GM18951 (cell line): ENCODE results near the gene KIAA1217.

Source experiments
- POLR2A ChIP-seq: IDR thresholded peaks from 4 replicates; pipeline ENCODE4 v1.6.1; 2011; ENCODE audit warnings: mild to moderate bottlenecking; ENCODE audit not compliant: insufficient read length, insufficient read depth; ENCODE audit errors: extremely low read depth
- in situ Hi-C: fragments of 300-500 bp; cut with MboI; formaldehyde crosslinking; loops from one replicate; pipeline ENCODE4 v1.12.0; 2022; ENCODE audit warnings: low sequenced_read_pairs, mixed read lengths, inconsistent platforms; ENCODE audit not compliant: unreplicated experiment

KIAA1217 gene

DNA sequence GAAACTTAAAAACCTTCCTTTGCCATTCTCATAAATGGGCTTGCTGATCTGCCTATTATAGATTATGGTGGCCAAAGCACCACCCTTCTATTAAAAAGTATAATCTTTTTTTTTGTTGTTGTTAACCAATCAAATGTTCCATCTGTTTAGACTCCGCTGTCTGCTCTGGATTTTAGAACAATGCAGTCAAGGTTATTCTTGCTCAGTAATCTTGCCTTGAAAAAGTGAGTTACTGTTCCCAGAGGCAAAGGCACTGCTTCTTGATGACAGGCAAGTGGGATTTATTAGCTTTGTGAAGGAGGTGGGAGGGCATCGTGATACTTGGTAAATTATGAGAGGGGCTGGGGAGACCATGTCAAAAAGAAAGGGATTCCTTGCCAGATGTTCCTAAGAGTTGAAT is 143.5 kb downstream of the KIAA1217 start:
- in situ Hi-C loops, result no loop called here
- TF ChIP-seq POLR2A, result no peak

DNA sequence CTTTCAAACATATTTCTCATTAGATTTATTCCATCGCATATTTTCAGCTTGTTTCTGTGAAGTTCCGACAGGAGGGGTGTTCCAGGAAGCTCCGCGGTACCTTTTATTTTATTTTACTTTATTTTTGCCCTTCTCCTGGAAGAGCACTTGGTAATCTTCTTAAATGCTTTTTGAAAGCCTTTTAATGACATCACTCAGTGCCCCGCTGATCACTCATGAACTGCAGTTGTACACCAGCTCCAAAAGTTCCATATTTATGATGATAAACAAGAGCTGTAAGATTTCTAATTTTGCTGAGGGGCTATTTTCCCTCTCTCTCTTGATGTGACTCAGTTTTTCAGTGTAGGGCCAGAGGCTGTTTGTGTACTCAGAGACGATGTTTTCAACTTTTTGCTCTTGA is 144.4 kb downstream of the KIAA1217 start:
- no peak for TF ChIP-seq POLR2A
- in situ Hi-C loops, result no loop called here

GRCh38 chr10:24355056-24355688 is 146.2 kb downstream of the KIAA1217 start:
- no peak for TF ChIP-seq POLR2A
- in situ Hi-C loops, result no loop called here

DNA sequence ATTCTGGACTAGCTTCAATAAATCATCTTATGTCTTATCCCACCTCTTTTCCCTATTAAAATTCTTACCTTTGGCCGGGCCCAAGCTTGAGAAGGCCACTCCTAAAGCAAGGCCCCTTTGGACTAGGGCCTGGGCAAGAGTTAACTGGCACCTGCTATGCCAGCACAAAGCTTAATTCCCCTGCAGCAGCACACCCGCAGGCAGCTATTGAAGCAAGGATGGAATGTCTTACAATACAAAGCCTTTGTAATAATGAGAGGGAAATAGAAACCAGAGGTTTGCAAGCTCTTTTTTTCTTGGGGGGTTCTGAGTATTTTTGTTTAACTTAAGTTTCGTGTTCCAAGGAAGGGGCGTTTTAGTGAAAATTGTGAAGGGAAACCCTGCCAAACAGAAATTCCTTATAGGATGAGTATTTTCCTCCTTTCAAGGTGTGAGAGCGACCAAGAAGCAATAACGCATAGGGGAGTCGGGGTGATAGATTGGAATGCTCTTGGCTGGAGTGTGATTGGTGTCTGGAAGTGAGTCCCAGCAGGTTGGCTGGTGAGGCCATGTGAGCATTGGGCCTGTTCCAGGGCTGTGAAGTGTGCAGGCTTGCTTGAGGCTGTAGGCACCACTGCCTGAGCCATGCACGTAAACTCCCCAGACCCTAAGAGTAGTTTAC is 148.5 kb downstream of the KIAA1217 start:
- in situ Hi-C loops, result no loop called here
- TF ChIP-seq POLR2A, result no peak

GRCh38 chr10:24358022-24358421 is 149.1 kb downstream of the KIAA1217 start:
- TF ChIP-seq POLR2A, result no peak
- in situ Hi-C loops, result no loop called here

DNA sequence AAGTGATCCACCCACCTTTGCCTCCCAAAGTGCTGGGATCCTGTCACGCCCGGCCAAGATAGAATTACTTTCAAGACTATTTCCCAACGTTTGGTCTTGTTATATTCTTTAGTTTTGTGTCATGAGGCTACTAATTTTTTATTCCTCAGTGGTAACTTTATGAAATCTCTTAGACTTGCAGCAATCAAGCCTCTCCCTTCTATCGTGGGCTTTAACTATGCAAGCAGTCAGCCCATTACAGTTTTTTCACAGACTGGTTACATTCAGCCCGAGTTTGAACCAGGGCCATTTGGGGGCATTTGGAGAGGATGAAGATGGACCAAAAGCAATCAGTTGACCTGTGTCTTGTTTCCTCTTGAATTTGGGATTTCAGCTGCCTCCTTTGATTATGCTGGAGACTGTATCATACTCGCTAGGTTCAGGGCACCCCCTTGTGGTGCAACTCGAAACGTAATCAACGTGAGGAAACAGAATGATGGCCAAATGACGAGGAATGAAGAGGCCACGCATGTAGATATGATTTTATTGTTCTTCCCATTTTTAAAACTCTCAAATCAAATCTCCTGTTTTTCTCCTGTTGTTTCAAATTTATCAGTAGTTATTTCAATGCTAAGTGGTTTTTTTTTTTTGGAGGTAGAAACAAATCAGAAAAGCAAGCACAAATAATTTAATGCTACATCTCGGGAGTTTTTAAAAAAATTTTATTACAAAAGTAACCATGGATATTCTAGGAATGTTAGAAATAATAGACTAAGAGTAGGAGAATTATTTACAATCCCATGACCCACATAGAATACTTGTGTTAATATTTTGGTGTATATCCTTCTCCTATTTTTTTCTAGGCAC is 151.6 kb downstream of the KIAA1217 start:
- in situ Hi-C loops, result loop anchor here (10.0 kb wide), 1 partner anchor 144 kb away; no protein-coding TSS in a partner anchor
- TF ChIP-seq POLR2A, result no peak

DNA sequence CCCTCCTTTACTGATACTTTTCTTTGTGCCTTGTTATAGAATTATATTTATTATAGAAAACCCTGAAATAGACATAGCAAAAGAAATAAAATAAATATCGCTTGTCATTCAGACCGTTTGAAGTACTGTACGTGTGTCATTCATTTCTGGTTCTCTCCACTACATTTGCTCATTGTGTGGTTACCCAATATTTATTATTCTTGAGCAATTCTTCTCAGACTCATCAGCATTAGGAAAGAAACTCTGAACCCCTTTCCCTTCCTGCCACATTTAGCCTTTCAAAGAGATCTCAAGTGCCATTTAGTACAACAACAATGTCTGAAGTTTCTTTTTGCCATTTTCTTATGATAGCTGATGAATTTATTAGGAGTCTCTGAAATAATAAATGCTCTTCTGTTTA is 154.1 kb downstream of the KIAA1217 start:
- in situ Hi-C loops, result loop anchor here (10.0 kb wide), 1 partner anchor 142 kb away; no protein-coding TSS in a partner anchor
- TF ChIP-seq POLR2A, result no peak

DNA sequence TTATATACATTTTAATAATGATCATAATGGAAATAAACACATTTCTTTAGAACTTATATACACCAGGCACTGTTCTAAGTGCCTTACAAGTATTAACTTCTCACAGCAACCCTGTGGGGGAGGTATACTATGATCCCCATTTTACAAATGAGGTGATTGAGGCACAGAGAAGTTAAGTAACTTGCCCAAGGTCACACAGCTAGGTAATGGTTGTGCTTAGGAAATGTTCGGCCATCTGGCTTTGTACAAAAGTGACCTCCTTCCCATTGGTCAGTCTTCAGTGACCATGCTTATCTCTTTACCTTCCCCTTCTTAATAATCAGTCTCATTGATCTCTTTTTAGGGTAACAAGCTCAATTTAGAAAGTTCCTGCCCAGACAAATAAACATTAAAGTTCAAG is 158.8 kb downstream of the KIAA1217 start:
- TF ChIP-seq POLR2A, result no peak
- in situ Hi-C loops, result loop anchor here (10.0 kb wide), 1 partner anchor 137 kb away; no protein-coding TSS in a partner anchor

GRCh38 chr10:24370877-24371276 is 161.9 kb downstream of the KIAA1217 start:
- TF ChIP-seq POLR2A, result no peak
- in situ Hi-C loops, result no loop called here

GRCh38 chr10:24371396-24371795 is 162.5 kb downstream of the KIAA1217 start:
- in situ Hi-C loops, result no loop called here
- no peak for TF ChIP-seq POLR2A

DNA sequence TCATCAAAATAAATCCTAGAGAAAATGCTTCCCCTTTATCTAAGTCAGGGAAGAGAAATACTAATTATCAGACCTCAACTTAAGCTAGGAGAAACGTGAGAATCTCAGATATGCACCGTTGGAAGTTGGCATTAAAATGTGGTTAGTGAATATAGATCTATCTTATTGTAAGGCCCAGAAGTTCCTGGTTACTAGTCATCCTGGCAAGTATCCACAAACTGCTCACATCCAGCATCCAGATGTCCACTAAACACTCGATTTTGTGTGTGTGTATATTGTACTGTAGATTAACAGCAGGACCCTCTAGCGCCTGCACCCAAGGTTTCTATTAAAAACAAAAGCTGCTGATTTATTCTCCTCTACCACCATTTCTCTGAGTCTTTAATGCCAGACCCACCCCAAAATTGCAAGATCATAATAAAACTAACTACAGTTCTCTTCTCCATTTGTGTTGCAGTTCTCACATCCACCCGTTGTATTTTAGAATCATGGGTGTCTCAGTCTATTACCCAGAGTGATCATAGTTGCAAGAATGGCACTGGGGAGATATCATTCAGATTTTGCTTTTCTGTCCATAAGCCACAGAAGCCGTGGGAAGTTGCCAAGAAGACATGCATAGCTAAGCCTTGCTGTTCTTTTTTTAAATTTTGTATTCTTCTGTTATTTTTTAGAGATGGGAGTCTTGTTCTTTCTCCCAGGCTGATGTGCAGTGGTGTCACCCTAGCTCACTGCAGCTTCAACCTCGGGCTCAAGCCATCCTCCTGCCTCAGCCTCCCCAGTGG is 165.4 kb downstream of the KIAA1217 start:
- in situ Hi-C loops, result no loop called here

DNA sequence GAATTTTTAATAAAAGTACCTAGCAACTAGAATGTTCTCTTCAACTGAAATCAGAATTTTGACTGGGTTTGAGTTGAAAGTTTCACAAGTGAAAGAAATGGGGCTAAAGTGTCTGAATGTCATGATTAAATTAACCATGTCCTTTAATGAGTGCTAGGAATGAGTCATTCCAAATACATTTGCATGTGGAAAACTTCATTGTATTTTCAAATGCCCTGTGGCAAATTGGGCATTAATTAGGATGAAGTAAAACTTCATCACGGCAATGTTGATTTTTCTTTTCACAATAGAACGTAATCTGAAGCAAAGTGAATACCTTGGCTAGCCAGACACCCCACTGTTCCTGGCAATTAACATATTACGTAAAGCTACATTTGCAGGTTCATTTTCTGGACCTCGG is 166.6 kb downstream of the KIAA1217 start:
- TF ChIP-seq POLR2A, result no peak
- in situ Hi-C loops, result no loop called here

More for the DNA sequence above, 165.4 kb downstream of the KIAA1217 start:
- no peak for TF ChIP-seq POLR2A

DNA sequence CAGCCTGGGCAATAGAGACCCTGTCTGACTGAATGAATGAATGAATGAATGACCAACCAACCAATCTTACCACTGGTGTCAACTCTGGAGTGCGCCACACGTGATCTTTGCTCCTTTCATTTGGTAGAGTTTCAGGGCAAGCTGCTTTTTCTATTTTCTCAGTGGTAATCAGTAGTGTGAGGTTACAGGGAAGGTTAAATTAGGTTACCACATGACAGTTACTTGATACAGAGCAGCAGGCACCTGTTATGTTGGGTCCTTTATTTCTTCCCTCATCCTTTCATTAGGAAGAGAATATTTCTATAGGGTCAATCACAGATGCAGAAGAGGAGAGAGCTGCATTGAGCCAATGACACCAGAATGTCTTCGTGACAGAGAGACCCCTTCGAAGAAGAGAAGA is 167.8 kb downstream of the KIAA1217 start:
- in situ Hi-C loops, result no loop called here
- no peak for TF ChIP-seq POLR2A
